GM21529 (cell line): ENCODE measurements around the gene CCDC12.

Experiments used
- ATAC-seq: cut with Tn5 transposase; IDR thresholded peaks from one replicate; pipeline ENCODE4 v1.9.1; 2021; ENCODE audit not compliant: unreplicated experiment

CCDC12 gene

DNA sequence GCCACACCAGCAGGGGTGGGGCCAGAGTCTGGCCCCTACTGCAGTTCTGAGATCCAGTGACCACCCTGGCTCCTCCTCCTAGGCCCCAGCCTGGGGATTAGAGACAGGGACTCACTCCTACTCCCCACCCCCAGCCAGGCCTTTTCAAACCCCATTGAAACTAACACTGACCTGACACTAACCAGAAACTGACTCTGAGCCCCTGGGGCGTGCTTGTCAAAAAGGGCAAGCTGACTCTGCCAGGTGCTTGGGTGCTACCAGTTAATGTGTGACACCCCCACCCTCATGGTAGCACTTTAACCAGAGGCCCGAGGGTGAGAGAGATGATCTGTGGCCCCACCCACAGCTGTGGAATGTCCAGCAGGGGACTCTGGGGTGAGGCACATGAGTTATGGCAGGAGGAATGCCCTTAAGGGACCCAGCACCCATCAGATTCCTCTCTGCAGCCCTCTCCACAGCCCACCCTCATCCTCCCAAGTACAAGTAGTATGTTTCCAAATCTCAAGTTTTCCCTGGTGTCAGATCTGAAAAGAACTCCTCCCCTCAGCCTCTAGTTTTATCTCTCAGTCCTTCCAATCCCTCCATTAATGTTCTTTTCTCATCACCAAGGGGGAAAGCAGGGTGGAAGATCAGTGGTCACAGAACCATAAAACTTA lies 97.6 kb downstream of the CCDC12 start:
- ATAC-seq: peak; percentile 44

DNA sequence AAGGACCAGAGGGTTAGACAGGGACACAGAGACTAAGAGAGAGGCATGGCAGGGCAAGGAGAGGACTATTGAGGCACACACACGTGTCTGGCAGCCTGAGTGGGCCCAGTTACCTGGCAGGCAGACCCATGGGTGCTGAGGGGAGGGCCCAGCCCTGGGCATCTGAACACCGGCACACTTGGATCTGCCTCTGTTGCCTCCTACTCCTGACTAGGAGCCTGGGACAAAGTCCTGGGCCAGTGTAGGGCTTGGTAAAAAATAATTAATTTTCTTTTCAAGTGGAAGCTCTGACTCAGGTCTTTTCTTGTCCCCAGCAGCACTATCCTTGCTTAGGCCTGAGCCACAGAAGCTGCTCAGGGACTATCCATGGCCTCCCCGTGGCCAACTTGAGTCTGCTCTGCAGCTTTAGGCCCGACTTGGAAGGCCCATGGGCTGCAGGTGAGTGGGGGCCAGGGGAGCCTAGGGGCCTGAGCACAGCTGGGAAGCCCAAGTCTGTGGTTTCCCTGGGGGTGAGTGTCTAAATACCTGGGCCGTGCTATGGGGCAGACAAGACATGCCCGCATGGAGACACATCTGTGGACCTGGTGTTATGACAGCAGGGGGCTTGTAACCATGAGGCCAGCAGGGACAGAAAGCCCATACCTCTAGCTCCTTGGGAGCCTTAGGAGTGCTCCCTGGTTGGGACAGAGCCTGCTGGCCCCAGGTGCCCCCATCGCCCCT lies 99.0 kb downstream of the CCDC12 start, which contains the start of gene PTH1R:
PTH1R (plus strand) TSS at position 316 of the 720 bp plus-strand sequence. CDS start 5,839 bp downstream, outside the sequence.
- ATAC-seq: no peak

GRCh38 chr3:46876313-46877300 lies 99.9 kb downstream of the CCDC12 start:
- no peak for ATAC-seq

GRCh38 chr3:46875560-46875959 lies 101.0 kb downstream of the CCDC12 start:
- ATAC-seq: no peak

DNA sequence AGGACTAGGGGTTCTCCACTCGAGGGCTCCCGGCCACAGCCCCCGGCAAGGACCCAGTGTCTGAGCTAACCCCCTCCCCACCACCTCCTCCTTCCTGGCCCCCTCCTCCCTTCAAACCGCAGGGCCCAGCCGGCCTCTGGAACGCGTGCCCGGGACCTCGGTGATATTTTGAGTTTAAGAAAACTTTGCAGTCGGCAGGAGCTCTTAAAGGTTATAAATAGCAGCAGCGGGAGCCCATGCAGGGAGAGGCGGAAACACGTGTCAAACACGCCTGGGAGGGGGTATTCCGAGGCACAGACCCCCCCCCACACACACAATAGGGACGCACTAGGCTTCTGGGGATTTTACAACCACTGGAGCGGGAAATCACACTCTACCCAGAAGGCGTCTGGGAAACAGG lies 102.1 kb downstream of the CCDC12 start:
- no peak for ATAC-seq

DNA sequence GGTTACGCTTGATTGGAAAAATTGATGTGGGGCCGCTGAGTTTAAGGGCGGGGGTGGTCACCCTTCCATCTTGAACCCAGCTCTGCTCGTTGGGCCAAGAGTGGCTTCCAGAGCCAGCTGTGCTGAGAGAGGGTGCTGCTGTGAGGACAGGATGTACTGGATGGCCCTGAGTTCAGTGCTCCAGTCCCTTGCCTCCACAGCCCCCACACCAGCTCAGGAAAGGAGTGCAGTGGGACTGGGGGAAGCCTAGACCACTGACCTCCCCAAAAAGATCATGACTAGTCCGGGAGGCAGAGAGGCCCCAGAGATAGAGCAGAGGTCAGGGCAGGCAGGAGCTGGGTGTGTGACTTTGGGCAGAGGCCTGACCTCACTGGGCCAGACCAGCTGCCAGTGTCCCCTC lies 103.0 kb downstream of the CCDC12 start:
- ATAC-seq: no peak
